CD4-positive, alpha-beta T cell treated with Interleukin-15 for 1 hour (primary cell): ENCODE measurements around the gene PTPRH.

ENCODE experiments used
- DNase-seq: peaks from one replicate; pipeline ENCODE4 v3.0.0-alpha.2; 2020

Gene PTPRH, protein sequence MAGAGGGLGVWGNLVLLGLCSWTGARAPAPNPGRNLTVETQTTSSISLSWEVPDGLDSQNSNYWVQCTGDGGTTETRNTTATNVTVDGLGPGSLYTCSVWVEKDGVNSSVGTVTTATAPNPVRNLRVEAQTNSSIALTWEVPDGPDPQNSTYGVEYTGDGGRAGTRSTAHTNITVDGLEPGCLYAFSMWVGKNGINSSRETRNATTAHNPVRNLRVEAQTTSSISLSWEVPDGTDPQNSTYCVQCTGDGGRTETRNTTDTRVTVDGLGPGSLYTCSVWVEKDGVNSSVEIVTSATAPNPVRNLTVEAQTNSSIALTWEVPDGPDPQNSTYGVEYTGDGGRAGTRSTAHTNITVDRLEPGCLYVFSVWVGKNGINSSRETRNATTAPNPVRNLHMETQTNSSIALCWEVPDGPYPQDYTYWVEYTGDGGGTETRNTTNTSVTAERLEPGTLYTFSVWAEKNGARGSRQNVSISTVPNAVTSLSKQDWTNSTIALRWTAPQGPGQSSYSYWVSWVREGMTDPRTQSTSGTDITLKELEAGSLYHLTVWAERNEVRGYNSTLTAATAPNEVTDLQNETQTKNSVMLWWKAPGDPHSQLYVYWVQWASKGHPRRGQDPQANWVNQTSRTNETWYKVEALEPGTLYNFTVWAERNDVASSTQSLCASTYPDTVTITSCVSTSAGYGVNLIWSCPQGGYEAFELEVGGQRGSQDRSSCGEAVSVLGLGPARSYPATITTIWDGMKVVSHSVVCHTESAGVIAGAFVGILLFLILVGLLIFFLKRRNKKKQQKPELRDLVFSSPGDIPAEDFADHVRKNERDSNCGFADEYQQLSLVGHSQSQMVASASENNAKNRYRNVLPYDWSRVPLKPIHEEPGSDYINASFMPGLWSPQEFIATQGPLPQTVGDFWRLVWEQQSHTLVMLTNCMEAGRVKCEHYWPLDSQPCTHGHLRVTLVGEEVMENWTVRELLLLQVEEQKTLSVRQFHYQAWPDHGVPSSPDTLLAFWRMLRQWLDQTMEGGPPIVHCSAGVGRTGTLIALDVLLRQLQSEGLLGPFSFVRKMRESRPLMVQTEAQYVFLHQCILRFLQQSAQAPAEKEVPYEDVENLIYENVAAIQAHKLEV

GRCh38 chr19:55208880-55209692, at the start of gene PTPRH:
PTPRH (minus strand) TSS chr19:55209501; CDS start chr19:55209433, 68 bp downstream.
- no peak for DNase-seq

GRCh38 chr19:55258476-55258827, 49.2 kb upstream of the PTPRH start:
- peak; percentile 48 for DNase-seq

DNA sequence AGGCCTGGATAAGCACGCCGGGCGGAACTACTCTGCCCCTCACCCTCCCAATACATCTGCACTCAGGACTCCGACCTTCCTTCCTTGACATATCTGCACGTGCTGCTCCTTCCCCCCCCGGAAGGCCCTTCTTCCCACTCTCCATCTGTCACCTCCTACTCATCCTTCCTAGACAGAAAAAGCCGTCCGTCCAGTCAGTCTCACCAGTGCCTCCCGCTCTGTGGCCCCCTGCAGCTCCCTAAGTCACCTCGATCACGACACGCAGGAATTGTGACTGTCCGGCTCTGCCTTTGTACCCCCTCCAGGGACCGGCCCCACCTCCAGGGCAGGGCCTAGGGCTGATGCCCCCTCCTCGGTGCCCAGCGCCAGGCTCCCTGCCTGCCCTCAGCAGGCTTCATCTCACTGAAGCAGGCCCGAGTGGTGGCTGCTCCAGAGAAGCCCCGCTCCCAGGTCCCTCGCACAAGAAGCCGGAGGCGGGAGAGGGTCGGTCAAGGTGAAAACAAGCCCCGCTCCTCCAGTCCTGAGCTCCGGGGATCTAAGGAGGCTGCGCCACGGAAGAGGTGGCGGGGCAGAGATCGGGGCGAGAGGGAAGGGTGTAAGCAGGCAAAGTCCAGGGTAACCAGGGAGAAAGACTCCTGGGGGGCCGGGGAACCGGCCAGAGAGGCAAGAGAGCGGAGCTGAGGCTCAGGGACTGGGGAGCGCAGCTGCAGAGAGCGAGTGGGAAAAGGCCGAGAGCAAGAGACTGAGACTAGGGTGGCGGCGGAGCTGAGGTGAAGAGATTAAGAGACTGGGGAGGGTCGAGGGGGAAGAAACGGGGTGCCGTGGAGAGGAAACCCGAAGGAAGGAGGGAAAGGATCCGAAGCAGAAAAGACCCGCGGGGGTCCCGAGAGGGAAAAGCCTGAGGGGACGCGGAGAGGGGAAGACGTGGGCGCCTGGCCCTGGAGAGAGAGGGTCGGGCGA, 48.4 kb upstream of the PTPRH start:
- no peak for DNase-seq

DNA sequence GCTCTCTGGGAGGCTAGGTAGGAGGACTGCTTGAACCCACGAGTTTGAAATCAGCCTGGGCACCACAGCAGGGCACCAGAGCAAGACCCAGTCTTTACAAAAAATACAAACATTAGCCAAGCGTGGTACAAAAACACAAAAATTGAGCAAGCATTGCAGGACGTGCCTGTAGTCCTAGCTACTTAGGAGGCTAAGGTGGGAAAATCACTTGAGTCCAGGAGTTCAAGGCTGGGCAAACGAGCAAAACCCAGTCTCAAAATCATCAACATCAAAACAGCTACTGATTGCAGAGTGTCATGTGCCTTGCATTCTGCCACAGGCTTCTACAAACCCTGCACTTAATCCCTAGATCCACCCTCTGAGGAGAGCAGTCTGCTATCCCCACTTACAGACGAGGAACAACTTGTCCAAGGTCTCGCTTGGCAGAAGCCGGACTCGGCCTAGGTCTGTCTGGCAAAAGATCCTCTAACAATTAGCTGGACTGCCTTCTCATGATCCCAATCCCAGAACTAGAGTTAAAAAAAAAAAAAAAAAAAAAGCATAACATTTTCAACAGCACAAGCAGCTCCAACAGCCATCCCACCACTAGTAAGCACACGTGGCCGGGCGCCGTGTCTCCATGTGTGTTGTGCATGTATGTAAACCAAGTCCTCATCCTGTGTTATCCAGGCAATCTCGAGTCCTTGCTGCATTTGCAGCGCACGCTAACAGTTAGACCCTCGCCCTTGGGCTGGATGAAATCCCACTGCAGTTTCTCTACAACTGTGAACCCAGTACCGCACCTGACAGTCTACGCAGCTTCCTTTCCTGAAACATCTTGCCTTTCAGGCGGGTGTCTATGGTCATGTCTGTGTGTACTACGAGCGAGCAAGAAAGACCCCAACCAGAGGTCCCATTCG, 47.5 kb upstream of the PTPRH start:
- DNase-seq: no peak

DNA sequence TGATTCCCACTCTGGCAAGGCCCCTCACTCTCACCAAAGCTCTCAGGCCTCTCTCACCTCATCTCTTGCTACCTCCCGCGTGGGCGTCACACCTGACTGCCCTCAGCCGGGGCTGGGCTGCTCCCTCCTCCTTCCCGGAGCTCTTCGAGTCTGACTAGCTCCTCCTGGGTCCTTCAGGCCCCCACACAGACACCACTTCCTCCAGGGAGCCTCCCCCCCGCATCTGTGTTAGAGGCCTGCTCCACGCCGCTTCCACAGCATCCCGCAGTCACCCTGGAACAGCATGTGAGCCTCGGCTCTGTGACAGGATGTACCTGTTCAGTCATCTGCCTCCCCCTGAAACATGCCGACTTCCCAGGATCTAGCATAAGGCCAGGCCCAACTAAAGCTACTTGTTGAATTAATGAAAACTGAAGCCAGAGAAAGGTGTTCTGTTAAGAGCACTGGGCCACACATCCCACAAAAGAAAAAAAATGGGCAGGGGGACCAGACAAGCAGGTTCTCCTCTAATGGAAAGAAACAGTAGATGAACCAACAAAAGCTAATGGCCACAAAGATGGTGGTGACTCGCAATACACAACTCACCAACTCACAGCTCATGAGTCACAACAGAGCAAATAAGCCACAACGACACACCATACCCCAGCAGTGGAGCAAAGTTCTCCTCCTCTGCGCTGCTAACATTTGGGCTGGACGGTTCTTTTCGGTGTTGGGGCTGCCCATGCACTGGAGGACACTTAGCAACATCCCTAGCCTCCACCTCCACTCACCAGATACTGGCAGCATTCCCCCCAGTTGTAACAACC, 46.5 kb upstream of the PTPRH start:
- DNase-seq: peak; percentile 52

GRCh38 chr19:55254625-55254977, 45.3 kb upstream of the PTPRH start:
- no peak for DNase-seq

DNA sequence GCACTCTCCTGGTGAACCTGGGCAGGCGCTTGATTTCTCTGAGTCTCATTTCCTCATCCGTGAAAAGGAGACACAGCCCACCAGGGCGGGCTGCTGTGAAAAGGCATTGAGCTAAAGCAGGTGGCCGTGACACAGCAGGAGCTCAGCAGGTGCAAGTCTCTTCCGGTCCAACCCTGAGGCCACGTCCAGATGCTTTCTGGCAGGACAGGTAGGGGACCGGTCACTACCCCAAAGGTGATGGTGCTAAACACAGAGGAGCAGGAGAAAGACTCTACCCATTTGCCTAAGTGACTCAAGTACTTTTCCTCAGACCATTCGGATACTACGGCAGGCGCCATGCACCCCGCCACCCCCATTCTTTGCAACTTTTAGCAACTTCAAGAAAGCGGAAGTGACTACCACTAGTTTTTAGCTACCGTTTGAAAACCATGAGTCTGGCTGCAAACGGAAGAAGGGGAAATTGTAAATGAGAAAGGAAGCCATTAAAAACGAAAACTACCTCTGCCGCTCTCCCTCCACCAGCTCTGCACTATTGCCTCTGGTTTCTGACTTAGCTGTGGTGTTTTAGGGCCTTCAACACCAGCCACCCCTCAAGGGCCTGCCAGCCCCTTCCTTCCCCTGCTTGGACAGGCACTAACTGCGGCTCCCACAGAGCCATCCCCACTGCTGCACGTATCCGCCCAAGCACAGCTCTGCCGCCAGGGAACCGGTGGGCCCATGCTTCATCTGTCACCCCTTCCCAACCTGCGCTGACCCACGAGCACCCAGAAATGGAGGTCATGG, 44.7 kb upstream of the PTPRH start:
- peak; percentile 76 for DNase-seq

GRCh38 chr19:55252760-55253663, 43.7 kb upstream of the PTPRH start:
- no peak for DNase-seq

DNA sequence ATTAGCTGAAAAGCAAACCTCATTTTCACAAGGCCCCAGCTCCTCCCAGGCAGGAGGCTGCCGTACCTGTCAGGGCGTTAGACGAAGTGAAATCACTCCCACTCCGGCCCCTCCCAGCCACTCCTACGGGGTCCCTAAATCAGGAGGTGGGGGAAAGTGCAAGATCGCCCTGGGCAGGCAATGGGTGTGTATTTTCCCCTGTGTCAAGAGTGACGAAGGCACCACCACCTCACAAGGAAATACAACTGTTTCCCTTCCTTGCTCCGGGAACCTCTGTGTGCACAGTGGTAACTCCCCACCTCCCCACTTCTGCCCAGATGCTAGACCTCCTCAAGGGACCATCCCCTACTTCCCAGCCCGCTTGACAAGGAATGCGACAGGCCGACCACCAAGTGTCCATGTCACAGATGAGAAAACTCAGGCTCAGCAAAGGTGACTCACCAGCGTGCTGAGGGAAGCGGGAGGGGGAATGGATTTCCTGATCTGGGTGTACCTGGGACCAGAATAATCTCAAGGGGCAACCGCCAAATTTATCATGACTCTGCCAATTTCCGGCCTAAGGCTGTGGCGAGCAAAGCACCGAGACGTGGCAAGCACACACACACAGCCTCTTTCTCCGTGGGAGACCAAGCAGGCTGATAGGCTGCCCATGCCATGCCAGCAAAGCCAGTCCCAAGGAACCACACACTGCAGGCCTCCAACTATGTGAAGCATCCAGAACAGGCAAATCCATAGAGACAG, 42.2 kb upstream of the PTPRH start:
- DNase-seq: peak; percentile 40

- DNase-seq: no peak
Observed at GRCh38 chr19:55250262-55251036, 41.1 kb upstream of the PTPRH start.

- no peak for DNase-seq
Observed at GRCh38 chr19:55249841-55250240, 40.5 kb upstream of the PTPRH start.

GRCh38 chr19:55248704-55249103, 39.4 kb upstream of the PTPRH start:
- no peak for DNase-seq

- no peak for DNase-seq
Observed at GRCh38 chr19:55248166-55248675, 38.9 kb upstream of the PTPRH start.

GRCh38 chr19:55247621-55248099, 38.4 kb upstream of the PTPRH start:
- DNase-seq: no peak
